Measurements from ENCODE around the gene ACTN1. TPM values are rescaled to one million over a fixed set of nuclear protein-coding genes. Genes with fewer than 3 reads are reported as not detected.

Gene ACTN1
- total and polyA plus RNA-seq, 3 donors from 2014 or later = 51.0 to 82.3 (median 69.5) TPM

GRCh38 chr14:68940614-68941185 lies 38.4 kb downstream of the ACTN1 start:
- Histone ChIP-seq H3K27ac (peak overlapping the region in 1 of 2 donors; percentile 77), H3K4me1 (peaks cover 38% of the 10 kb centered on the region), H3K36me3 (ENCODE audit: low read depth, missing control alignments) (no peaks in the 10 kb centered on the region), H3K27me3 (no peaks in the 10 kb centered on the region), H3K4me3 (no peak overlapping the region), H3K9me3 (no peaks in the 10 kb centered on the region)
- TF ChIP-seq POLR2A (IDR thresholded peaks at IDR 0.05) (no peak), CTCF (IDR thresholded peaks at IDR 0.05) (no peak)
- WGBS, 2 donors = 79 to 83% methylated on average over 2 to 3 of the region's 3 CpGs
- intact Hi-C loops (cut with DNase I; ENCODE audit: low total_unique reads) = no loop called here
- DNase-seq = no peak

- no peak overlapping the region for H3K4me3 ChIP-seq
- no peaks in the 10 kb centered on the region for H3K36me3 ChIP-seq (ENCODE audit: low read depth, missing control alignments)
- H3K27me3 ChIP-seq = no peaks in the 10 kb centered on the region
- 50 to 52% methylated on average over 5 to 9 of the region's 9 CpGs for WGBS, 2 donors
- no peaks in the 10 kb centered on the region for H3K9me3 ChIP-seq
- DNase-seq = peak; percentile 51
- peaks cover 34% of the 10 kb centered on the region for H3K4me1 ChIP-seq
- peak overlapping the region; percentile 10 to 77 for H3K27ac ChIP-seq
- TF ChIP-seq POLR2A (IDR thresholded peaks at IDR 0.05) (no peak), CTCF (IDR thresholded peaks at IDR 0.05) (no peak)
- intact Hi-C loops (cut with DNase I; ENCODE audit: low total_unique reads) = no loop called here
These were observed 39.0 kb downstream of the ACTN1 start for GRCh38 chr14:68939893-68940613.

DNA sequence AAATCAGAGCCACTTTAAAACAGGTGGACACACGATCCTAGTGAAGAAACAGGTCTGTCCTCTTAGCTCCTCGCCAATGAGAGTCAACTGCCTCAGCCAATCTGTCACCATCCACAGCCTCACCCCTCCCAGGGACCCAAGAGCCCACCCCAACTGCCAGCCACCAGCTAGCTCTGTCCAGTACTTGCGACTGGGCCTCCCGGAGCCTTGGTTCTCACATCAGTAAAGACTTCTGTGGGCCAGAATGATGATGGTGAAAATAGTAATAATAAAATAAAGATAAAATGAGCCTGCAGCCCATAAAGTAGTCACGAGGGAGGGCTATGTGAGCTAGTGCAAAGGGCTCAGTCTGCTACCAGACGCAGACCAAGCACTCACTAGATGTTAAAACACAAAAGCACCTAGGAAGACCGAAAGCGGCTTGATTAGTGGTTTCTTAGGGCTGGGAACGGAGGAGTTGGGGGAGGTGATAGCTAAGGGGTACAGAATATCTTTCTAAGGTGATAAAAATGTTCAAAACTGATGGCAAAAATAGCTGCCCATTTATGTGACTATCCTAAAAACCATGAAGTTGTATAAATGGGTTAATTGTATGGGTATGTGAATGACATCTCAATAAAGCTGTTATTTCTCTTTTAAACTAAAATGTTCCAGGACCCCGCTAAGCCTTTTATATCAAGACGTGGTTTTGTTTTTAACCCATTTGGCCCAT lies 39.8 kb downstream of the ACTN1 start:
- TF ChIP-seq CTCF (IDR thresholded peaks at IDR 0.05) (no peak), POLR2A (IDR thresholded peaks at IDR 0.05) (no peak)
- 63 to 65% methylated on average over 11 of the region's 11 CpGs for WGBS, 2 donors
- Histone ChIP-seq H3K9me3 (no peaks in the 10 kb centered on the region), H3K4me1 (peaks cover 34% of the 10 kb centered on the region), H3K27me3 (no peaks in the 10 kb centered on the region), H3K4me3 (no peak overlapping the region), H3K36me3 (ENCODE audit: low read depth, missing control alignments) (no peaks in the 10 kb centered on the region), H3K27ac (peak overlapping the region; percentile 10 to 77)
- intact Hi-C loops (cut with DNase I; ENCODE audit: low total_unique reads) = no loop called here
- no peak for DNase-seq

DNA sequence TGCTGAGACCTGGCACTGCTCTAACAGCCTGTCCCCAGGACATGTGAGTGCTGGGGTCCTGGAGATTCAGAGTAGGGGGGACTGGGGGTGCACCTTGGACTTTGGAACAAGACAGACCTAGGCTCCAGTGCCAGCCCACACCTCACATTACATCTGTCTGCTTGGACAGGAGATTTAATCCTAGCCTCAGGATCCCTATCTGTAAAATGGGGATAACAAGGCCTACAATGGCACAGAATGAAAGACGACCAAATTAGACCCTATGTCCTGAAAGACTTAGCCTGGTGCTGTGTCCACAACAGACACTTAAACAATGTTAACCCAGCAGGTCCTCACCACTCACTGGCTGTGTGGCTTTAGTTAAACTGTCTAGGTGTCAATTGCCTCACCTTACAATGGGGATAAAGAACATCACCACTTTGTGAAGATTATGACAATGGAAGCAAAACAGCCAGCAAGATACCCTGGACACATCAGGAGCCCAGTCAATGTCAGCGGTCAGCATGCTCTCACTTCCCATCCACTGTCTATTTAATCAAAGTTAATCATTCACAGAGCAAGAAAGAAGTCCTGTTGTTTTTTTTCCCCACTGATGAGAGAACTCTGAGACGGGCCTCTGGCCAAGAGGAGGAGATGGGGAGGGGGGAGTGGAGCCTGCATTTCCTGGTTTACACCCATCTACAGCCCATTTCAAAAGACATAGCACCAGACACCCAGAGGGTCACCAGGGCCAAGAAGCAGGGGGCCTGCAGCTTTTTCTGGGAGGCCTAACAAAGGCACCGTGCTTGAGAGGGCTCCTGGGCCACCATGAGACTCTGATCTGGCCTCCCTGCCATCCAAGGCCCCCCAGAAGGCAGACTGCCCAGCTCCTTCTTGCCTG lies 40.6 kb downstream of the ACTN1 start:
- peak overlapping the region; percentile 10 to 77 for H3K27ac ChIP-seq
- no peaks in the 10 kb centered on the region for H3K9me3 ChIP-seq
- DNase-seq = no peak
- no peaks in the 10 kb centered on the region for H3K27me3 ChIP-seq
- TF ChIP-seq CTCF (IDR thresholded peaks at IDR 0.05) = no peak
- no peak for TF ChIP-seq POLR2A (IDR thresholded peaks at IDR 0.05)
- 66 to 80% methylated on average over 4 of the region's 4 CpGs for WGBS, 2 donors
- intact Hi-C loops (cut with DNase I; ENCODE audit: low total_unique reads) = no loop called here
- no peaks in the 10 kb centered on the region for H3K36me3 ChIP-seq (ENCODE audit: low read depth, missing control alignments)
- peaks cover 34% of the 10 kb centered on the region for H3K4me1 ChIP-seq
- no peak overlapping the region for H3K4me3 ChIP-seq
